GM19324 (cell line): Measurements from ENCODE around the gene CPNE2.
"Not testable (repeated sequence)": the region's sequence is repeated elsewhere in the genome, so short reads cannot be mapped to it uniquely, and the experiment has no call there.

Experiments used
- ATAC-seq: cut with Tn5 transposase; IDR thresholded peaks from one replicate; pipeline ENCODE4 v1.9.1; 2021; ENCODE audit warnings: mild to moderate bottlenecking, moderate library complexity; ENCODE audit not compliant: unreplicated experiment, low FRiP score

CPNE2 gene

DNA sequence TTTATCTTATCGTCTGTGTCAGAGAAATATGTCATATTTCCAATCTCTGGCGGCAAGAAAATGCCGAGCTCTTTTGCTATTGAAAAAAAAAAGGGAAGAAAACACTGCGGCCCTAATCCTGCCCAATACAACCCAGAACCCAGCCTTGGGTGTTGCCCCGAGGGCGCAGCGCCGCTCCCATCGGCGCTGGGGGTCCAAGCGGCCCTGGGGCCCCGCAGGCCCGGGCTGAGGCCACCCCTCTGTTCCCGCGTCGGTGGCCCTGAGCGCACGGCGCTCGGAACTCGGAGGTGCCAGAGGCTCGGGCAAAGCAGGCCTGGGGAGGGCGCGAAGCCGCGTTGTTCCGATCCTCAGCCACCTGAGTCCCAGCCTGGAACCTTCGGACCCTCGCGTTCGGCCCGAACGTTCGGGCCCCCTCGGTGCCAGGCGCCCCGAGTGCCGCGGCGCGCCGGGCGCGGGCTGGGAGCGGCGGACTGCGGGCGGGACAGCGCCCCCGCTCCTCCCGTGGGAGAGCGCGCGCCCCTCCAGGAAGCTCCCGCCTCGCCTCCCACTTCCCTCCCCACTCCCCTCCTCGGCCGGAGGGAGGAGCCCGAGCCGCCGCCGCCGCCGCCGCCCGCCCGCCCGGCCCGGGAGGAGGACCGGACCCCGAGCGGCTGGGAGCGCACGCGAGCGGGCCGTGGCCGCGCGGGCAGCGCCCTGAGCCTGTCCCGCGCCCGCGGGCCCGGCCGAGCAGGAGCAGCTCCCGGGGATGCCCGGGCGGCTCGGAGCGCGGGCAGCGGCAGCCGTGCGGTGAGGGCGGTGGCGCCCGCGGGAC lies at the start of gene CPNE2:
Gene CPNE2, plus strand, starts transcription at position 609 of the 811 bp plus-strand sequence. CDS start 18,160 bp downstream, outside the sequence.
- ATAC-seq: no peak

DNA sequence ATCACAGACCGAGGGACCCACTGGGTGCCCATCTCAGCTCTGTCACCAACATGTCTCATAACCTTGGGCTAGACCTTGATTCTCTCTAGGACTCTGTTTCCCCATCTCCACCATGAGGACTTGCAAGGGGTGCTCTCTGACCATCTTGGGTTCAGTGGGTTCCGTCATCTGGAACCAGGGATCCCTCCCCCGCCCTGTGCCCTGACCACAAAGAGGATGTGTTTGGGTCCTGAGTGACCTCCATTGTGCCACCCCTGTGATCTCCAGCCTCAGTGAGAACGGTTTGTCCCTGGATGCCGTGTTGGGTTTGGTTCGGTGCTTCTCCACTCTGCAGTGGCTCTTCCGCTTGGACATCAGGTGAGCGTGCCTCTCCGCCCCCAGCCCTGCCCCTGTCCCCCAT lies 49.1 kb upstream of the CPNE2 start:
- no peak for ATAC-seq

GRCh38 chr16:57044931-57045693 lies 47.3 kb upstream of the CPNE2 start:
- no peak for ATAC-seq

DNA sequence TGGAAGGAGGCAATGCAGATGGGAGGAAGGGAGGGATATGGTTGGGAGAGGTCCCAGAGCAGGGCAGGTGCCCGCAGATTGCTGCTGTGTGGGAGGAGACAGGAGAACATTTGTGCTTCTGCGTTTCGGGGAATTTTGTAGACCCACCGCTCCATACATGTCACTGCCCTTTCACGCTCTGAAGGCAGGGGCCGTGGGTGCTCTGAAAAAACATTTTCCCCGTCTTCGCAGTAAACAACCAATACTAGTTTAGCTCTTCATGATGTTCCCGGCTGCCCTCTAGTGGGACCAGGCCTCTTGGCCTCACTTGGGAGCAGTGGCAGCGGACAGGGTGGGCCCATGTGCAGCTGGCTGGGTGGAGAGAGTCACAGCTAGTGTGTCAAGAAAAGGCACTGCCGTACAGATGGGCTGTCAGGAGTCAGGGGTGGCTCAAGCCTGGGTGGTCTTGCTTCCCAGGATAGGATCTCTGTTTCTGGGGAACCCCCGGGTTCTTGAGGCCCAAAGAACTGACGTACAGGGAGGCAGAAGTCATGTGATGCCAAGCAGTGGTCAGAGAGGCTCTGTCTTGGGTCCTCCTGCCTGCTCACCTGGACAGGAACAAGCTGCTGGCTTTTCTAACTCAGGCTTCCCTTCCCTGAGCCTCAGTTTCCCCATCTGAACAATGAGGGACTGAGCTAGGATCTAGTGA lies 46.5 kb upstream of the CPNE2 start:
- no peak for ATAC-seq

GRCh38 chr16:57048095-57048494 lies 44.3 kb upstream of the CPNE2 start:
- no peak for ATAC-seq

DNA sequence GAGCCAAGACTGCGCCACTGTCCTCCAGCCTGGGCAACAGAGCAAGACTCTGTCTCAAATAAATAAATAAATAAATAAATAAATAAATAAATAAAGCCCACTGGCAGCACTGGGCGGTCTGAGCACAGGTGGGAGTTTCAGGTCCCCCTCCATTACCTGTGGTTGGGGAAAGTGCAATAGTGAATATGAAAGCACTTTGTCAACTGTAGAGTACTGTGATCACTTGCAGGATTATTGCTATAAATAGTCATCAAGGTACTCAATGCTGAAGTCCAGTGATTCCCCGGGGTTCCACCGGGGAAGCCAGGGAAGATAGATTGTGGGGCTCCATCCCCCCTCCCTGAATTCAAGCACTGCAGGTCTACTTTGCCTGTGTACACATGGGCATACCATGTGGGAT lies 42.7 kb upstream of the CPNE2 start:
- ATAC-seq: no peak

GRCh38 chr16:57051696-57052228 lies 40.6 kb upstream of the CPNE2 start:
- ATAC-seq: no peak

GRCh38 chr16:57053206-57053605 lies 39.2 kb upstream of the CPNE2 start:
- no peak for ATAC-seq

- ATAC-seq: no peak
Measured at GRCh38 chr16:57054338-57054737, 38.0 kb upstream of the CPNE2 start.

- no peak for ATAC-seq
Measured at GRCh38 chr16:57054771-57055170, 37.6 kb upstream of the CPNE2 start.

GRCh38 chr16:57055671-57056070 lies 36.7 kb upstream of the CPNE2 start:
- ATAC-seq: no peak

GRCh38 chr16:57058291-57058861 lies 34.0 kb upstream of the CPNE2 start:
- no peak for ATAC-seq

DNA sequence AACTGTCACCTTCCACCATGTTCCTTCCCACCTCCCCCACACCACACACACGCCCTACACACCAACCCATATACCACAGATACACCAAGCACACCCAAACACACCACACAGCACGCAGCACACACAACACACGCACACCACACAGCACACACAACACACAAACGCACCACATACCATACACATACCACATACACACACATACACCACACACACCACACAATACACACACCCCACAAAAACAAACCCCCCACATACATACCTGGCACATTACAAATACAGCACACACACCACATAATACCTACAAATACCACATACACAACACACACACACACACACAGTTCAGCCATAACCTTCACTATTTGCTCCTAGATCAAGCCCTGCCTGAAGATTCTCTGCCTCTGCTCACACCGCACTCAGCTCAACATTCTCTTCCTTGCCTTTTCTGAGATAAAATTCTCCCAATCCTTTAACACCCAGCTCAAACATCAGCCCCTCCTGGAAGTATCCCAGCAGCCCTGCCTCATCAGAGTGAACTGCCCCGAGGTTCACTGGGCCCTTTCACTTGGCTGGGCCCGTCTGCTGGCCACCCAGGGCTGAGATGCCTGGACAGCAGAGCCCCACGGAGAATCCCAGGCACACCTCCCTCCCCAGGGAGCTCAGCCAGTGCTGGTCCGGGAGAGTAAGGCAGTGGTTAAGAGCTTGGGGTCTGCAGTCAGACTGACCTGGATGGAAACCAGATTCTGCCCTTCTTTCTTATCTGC lies 31.9 kb upstream of the CPNE2 start:
- ATAC-seq: no peak

- no peak for ATAC-seq
Measured at GRCh38 chr16:57061084-57061905, 31.1 kb upstream of the CPNE2 start.

GRCh38 chr16:57062329-57062728 lies 30.1 kb upstream of the CPNE2 start:
- no peak for ATAC-seq

DNA sequence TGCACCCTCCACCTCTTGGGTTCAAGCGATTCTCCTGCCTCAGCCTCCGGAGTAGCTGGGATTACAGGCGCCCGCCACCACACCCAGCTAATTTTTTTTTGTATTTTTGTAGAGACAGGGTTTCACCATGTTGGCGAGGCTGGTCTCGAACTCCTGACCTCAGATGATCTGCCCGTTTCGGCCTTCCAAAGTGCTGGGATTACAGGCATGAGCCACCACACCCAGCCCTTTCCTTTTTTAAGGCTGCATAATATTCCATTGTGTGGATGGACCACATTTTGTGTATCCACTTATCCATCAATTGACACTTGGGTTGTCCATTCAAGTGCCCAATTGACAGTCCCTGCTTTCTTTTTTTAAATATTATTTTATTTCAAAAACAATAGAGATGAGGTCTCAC lies 29.2 kb upstream of the CPNE2 start:
- ATAC-seq: not testable (repeated sequence)

DNA sequence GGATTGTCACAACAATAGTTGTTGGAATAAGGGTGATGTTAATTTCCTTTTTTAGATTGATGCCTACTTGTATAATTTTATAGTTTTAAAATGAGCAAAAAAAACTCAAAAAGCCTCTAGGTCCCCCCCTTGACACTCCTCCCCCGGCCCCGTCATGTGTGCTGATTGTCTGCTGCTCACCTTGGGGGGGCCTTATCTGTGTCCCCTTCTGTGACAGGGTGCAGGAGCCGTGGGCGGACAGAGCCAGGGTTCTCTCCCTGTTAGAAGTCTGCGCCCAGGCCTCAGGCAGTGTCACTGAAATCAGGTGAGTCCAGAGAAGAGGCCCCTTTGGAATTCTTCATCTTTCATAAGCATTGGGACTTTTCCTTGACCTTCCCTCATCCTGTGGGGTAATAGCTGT lies 27.4 kb upstream of the CPNE2 start:
- no peak for ATAC-seq

DNA sequence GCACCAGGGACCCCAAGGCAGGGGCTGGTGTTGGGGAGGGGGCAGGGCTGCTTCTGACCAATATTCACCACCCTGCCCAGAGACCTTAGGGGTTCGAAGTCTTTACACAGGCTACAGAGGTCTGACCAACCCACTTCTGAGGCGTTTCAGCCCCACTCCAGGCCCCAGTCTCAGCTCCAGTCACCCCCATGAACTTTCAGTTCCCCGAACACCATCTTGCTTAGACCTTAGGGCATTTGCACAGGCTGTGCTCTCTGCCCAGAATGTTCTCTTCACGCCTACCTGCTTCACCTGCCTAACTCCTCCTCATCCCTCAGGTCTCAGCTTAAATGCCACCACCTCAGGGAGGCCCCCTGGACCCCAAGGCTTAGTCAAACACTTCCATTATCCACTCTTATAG lies 25.8 kb upstream of the CPNE2 start:
- no peak for ATAC-seq

GRCh38 chr16:57067347-57067746 lies 25.0 kb upstream of the CPNE2 start:
- ATAC-seq: no peak
